HG03432 (cell line): Measurements from ENCODE around the gene ZNF77.
"Not testable (repeated sequence)": the region's sequence is repeated elsewhere in the genome, so short reads cannot be mapped to it uniquely, and the experiment has no call there.

Experiments
- ATAC-seq: cut with Tn5 transposase; IDR thresholded peaks from one replicate; pipeline ENCODE4 v1.9.1; 2021; ENCODE audit warnings: mild to moderate bottlenecking, moderate library complexity; ENCODE audit not compliant: unreplicated experiment

The ZNF77 gene

DNA sequence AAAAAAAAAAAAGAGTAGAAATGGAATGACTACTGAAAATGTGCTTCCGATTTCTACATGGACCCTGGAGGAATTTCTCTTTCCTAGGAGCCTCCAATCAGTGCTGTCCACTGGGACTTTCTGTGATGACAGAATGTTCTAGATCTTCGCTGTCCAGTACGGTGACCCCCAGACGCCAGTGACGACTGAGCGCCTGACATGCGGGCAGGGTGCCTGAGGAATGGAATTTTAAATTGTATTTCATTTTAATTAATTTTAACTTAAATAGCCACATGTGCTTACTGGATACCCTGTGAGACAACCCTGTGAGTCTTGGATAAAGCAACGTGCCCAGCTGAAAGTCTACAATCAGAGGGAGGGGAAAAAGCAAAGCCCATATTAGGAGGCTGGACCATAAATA is 28.5 kb upstream of the ZNF77 start:
- ATAC-seq = no peak

DNA sequence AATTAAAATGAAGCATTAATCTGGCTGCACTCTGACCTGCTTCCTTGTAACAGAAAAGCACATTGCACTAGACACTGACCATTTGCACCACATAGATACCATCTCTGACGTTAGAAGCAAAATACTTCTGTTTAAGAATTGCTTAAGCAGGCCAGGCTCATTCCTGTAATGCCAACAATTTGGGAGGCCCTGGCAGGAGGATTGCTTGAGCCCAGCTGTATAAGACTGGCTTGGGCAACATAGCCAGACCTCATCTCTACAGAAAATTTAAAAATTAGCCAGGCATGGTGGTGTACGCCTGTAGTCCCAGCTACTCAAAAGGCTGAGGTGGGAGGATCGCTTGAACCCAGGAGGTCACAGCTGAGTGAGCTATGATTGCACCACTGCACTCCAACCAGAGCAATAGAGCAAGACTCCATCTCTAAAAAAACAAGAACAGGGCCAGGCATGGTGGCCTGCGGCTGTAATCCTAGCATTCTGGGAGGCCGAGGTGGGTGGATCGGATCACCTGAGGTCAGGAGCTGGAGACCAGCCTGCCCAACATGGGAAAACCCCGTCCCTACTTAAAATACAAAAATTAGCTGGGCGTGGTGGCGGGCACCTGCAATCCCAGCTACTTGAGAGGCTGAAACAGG is 25.5 kb upstream of the ZNF77 start:
- no peak for ATAC-seq

DNA sequence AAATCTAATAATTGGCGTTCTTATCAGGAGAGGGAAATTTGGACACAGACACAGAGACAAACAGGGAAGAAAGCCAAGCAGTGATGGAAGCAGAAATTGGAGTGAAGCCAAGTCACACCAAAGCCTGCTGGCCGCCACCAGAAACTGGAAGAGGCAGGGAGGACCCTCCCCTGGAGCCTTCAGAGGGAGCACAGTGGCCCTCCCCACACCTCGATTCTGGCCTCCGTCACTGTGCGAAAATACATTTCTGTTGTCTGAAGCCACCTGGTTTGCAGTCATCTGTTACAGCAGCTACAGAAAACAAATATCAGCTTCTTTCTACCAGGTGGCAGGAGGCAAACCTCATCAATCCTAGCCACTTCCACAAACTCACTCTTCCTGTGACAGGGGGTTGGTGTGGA is 24.3 kb upstream of the ZNF77 start:
- ATAC-seq = no peak

DNA sequence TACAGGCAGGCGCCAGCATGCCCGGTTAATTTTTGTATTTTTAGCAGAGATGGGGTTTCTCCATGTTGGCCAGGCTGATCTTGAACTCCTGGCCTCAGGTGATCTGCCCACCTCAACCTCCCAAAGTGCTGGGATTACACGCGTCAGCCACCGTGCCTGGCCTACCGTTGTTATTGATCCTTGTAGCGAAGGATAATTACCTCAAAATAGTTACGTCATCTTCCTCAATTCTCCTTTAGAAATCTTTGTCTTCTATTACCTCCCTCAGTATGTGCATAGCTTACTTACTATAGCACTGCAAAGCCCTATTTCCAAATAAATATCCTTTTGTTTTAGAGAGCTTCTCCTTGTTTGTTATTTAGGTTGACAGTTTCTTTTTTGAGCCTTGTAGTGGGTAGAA is 23.2 kb upstream of the ZNF77 start:
- ATAC-seq = no peak

DNA sequence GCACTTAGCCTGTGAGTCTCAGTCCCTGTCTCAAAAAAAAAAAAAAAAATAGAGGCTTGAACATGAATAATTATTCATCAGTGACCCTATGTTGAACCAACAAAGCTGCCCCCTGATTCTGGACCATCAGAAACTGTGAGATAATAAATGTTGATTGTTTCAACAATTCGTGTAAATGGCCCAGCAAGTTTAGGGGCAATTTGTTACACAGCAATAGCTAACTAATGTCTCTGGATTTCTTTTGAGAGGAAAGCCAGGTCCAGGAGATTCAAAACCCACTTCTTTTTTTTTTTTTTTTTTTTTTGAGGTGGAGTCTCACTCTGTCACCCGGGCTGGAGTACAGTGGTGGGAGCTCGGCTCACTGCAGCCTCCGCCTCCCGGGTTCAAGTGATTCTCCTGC is 20.1 kb upstream of the ZNF77 start:
- ATAC-seq = no peak

DNA sequence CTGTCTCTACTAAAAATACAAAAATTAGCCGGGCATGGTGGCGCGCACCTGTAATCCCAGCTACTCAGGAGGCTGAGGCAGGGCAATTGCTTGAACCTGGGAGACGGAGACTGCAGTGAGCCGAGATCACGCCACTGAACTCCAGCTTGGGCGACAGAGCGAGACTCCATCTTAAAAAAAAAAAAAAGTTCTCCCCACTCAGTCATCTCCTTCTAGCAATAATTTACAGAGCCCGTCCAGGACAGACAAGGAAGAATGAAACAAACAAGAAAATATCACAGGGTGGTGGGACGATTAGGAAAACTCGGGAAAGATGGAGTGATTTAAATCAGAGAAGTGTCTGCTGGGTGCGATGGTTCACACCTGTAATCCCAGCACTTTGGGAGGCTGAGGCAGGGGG is 18.9 kb upstream of the ZNF77 start:
- not testable (repeated sequence) for ATAC-seq

DNA sequence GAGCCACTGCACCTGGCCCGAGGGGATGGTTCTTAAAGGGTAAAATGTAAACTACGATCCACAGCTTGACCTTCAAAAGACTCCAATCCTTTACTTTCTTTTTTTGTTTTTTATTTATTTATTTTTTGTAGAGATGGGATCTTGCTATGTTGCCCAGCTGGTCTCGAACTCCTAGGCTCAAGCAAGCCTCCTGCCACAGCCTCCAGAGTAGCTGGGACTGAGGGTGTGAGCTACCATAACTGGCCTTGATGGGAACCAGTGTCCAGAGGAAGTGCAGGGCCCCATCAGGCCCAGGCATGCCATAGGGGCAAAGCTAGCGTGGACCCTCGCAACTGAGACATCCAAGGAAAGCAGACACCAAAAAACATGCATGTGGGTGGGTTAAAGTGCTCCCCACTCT is 18.4 kb upstream of the ZNF77 start:
- ATAC-seq = no peak

DNA sequence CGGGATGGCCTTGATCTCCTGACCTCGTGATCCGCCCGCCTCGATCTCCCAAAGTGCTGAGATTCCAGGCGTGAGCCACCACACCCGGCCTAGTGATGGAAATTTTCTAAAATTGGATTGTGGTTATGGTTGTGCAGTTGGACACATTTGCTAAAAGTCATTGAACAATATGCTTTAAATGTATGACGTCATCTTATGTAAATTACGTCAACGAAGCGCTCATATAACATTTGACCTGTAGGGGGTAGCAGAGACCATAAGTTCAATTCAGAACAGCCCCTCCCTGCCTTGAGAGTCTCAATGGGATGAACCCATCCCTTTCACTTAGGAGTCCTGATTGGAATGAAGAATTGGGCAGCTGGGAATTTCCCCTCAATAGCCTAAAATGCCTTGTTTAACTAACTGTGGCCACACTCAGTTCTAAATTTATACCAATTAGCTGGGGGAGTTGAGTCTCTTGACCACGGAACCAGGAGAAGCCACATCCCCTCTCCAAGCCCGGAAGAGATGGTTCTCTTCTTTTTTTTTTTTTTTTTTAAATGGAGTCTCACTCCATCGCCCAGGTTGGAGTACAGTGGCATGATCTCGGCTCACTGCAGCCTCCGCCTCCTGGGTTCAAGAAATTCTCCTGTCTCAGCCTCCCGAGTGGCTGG is 17.4 kb upstream of the ZNF77 start:
- ATAC-seq = no peak

DNA sequence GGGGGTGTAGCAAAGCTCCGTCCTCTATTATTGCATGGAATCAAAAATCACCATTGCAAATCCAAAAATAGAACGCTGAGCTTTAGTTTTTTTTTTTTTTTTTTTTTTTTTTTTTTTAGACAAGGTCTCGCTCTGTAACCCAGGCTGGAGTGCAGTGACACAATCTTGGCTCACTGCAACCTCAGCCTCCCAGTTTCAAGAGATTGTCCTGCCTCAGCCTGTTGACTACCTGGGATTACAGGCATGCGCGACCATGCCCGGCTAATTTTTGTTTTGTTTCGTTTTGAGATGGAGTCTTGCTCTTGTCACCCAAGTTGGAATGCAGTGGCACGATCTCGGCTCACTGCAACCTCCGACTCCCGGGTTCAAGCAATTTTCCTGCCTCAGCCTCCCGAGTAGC is 15.3 kb upstream of the ZNF77 start:
- no peak for ATAC-seq

DNA sequence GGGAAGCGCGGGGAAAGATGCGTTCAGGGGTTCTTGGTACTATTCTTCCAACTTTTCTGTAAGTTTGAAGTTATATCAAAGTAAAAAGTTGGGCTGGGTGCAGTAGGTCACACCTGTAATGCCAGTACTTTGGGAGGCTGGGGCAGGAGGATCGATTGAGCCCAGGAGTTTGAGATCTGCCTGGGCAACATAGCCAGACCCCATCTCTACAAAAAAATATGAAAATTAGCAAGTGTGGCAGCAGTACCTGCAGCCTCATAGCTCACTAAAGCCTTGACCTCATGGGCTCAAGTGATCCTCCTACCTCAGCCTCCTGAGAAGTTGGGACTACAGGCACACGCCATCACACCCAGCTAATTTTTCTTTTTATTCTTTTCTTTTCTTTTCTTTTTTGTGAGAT is 12.4 kb upstream of the ZNF77 start:
- no peak for ATAC-seq

DNA sequence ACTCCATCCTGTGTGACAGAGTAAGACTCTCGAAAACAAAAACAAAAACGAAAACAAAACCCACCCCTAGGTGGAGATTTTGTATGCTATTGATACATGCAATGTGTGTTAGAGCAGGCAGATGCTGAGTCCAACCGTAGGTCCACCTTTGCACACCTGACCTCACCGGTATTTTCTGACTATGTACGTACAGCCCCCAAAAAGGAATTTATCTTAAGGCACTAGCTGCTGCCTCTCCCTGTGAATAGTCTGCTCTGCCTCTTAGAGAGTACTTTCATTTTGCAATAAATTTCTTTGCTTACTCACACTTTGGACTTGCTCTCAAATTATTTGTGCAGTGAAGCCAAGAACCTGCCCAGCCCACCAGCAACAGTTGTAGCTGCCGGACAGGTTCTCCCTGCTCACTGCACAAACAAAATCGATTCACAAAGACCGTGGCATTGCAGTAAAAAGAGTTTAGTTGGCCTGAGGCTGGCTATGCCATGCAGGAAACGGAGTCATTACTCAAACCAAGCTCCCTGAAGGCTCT is 8.2 kb upstream of the ZNF77 start:
- no peak for ATAC-seq

DNA sequence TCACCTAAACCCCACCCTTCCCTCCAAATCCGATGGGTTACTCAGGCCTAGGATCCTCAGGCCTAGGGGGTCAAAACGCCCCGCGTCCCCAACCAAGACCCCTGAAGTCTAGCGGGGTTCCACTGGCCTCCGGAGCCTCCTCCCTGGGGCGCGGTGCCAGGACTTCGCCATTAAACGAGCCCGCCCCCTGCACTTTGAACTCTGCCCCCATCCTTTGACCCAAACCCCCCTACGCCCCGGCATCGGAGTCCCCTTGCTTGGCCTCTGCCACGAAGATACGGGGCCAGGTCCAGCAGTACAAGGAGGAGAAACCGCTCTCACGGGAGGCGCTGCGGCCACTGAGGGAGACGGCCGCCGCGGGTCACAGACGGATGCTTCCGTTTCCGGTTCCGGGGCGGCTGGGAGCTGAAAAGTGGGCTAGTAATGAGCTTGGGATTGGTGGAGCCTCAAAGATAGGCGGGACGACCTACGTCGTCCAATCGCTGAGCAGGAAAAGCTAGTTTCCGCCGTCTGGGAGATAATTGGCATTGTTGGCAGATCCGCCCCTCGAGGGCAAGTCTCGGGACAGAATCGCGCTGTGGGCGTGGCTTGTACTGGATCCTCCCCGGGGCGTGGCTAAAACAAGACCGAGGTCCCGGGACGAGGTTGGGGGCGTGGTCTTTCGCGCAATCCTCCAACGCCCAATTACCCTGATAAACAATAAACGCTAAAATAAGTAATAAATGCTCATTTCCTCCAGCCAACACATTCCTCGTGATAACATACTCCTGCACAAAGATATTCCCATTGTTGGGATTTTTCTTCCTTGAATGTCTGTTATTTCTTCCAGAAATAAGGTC is 5.7 kb upstream of the ZNF77 start:
- ATAC-seq = peak; percentile 88

DNA sequence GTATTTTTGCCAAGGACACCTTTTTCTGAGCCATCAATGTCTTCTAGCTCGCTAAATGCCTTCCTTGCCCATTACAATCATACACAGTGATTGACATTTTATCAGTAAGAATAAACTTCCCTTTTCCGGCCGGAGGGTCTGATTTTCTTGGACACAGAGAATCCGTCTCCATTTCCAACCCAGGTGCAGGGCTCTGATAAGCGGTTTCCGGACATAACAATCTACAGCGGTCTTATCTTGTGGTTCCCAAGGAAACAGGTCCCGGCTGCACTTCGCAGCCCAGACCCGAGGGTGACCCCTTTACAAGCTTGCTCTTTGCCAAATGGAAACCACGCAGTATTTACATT is 5.1 kb upstream of the ZNF77 start:
- ATAC-seq = peak; percentile 1

DNA sequence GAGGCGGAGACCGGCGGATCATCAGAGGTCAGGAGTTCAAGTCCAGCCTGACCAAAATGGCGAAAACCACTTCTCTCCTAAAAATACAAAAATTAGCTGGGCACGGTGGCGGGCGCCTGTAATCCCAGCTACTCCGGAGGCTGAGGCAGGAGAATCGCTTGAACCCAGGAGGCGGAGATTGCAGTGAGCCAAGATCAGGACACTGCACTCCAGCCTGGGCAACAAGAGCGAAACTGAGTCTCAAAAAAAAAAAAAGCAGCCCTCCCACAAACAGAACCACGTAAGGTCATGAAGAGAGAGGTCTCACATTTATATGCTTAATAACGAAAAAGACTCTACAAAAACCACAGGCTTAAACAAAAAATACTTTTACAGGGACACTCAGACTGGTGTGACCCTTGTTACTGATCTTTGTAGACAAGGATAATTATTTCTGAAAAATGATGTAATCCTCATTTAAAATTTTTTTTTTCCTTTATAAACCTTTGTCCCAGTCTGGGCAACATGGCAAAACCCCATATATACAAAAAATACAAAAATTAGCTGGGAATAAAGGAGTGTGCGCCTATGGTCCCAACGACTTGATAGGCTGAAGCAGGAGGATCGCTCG is 909 bp upstream of the ZNF77 start:
- ATAC-seq = no peak

DNA sequence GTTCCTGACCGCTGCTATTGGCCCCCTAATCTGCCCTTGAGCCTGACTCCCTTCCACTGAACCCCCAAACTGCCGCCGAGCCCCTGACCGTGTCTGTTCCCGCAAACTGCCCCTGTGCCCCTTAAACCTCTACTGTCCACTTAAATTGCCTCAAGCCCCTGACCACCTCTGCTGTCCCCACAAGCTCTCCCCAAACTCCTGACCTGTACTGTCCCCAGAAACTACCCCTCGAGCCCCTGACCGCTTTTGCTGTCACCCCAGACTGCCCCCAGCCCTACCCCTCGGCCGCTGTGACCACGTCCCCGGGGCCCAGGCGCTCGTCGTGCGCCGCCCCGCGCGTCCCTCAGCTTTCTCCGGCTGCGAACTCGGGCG is 382 bp downstream of the ZNF77 start:
- peak; percentile 11 for ATAC-seq

DNA sequence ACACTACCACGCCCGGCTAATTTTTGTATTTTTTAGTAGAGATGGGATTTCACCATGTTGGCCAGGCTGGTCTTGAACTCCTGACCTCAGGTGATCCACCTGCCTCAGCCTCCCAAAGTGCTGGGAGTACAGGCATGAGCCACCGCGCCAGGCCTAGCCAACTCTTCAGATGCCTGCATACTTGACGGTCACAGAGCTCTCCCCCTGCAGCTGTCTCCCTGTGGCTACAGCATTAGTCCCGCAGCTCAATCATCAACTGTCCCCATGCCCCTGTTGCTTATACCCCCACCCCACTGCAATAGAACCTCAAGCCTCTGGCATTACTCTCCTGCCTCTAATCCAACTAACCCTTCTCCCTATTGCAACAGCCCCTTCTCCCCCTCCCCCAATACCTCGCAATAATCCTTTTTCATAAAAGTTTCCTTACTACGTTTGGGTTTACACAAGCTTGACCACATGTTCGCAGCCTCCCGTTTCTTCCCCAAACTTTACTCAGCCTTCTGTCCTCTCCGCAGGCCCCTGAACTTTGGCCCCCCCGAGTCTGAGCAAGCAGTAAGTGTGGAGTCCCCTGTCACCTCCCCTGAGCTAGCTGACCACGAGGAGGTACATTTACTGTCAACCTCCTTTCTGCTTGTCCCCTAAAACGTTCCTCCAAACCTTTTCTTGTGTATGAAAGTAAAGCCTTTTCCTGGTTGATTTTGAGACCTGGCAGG is 1.7 kb downstream of the ZNF77 start:
- ATAC-seq = no peak

DNA sequence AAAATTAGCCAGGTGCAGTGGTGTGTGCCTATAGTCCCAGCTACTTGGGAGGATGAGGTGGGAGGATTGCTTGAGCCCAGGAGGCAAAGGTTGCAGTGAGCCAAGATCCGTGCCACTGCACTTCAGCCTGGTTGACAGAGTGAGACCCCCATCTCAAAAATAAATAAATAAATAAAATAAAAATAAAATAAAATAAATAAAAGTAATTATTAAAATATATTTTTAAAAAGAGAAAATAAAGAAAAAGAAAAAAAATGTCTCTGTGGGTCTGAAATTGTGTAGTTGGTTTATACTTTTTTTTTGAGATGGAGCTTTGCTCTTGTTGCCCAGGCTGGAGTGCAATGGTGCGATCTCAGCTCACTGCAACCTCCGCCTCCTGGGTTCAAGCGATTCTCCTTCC is 8.9 kb downstream of the ZNF77 start:
- not testable (repeated sequence) for ATAC-seq

DNA sequence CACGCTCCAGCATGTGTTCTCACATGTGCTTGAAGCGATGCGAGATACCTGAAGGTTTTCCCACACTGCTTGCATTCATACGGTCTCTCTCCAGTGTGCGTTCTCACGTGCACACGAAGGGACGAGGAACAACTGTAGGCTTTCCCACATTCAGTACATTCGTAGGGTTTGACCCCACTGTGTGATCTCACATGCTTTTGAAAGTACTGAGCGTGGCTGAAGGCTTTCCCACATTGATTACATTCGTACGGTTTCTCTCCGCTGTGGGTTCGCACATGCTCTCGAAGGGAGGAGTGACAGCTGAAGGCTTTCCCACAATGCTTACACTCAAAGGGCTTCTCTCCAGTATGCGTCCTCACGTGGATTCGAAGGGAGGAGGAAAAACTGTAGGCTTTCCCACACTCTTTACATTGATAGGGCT is 11.3 kb downstream of the ZNF77 start:
- ATAC-seq = no peak

DNA sequence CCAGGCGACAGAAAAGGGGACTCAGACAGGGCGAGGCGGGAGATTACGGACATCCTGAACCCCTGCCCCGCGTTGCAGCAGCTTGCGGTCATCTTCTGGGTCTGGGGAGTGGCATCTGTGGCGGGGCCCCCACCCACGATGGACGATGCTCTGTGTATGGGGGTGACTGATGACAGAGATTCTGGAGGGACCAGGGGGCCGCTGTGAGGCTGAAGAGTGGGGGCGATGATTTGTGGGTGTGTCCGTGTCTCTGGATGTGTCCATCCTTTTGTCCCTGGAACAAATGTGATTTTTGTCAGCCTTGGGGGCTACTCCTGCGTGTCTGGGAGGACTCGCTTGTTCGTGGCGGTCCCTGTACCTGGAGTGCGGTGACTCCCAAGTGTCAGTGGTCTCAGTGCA is 17.7 kb downstream of the ZNF77 start:
- ATAC-seq = no peak

DNA sequence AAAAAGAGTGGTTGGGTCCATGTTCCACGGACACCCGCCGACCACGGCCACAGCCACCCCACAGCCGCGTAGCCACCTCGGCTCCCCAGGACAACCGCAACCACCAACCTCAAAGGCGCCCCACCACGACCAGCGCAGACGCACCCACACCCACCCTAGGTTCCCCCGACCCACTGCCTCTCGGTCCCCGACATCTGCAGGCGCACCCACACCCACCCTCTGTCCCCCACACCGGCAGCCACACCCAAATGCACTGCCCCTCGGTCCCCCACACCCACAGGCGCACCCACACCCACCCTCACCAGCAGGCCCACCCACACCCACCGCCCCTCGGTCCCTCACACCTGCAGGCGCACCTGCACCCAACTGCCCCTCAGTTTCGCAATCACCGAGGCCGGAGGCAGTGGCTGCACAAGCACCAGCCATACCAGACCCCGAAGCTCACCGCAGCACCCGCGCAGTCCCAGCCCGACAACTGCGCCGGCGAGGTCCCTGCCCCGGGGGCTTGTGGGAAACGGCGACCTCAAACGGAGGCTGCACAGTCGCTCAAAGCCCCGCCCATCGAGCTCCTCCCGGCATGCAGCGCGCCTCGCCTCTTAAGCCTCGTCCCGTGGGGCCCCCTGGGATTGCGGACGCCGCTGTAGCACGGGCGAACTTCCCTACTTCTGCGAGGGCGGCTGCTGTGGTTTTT is 18.3 kb downstream of the ZNF77 start:
- ATAC-seq = no peak
